ENCODE measurements around the gene HMGB2. TPM values are rescaled to one million over a fixed set of nuclear protein-coding genes. Genes with fewer than 3 reads are reported as not detected.

Gene HMGB2
- total RNA-seq, 1 experiment from 2014 or later = 101 TPM

Other genes with a start within 250 kb of the HMGB2 start
- 17.0 and 28.9 TPM in 2 replicates for gene GALNT7, start 165.5 kb downstream of the HMGB2 start, total RNA-seq (2014; rRNA removed; shearing (Covaris generic); ENCODE audit: low replicate concordance)
- gene SAP30, start 36.6 kb upstream of the HMGB2 start, total RNA-seq (2014; rRNA removed; shearing (Covaris generic); ENCODE audit: low replicate concordance) = 2.0 and 11.9 TPM in 2 replicates
- gene SCRG1, start 64.8 kb upstream of the HMGB2 start, total RNA-seq (2014; rRNA removed; shearing (Covaris generic); ENCODE audit: low replicate concordance) = not detected in 2 replicates
- gene HAND2, start 195.9 kb upstream of the HMGB2 start, total RNA-seq (2014; rRNA removed; shearing (Covaris generic); ENCODE audit: low replicate concordance) = not detected in 2 replicates

Data from Karpas-422 (cell line).